ENCODE data around the gene STEAP1B. TPM values are rescaled to one million over a fixed set of nuclear protein-coding genes. Genes with fewer than 3 reads are reported as not detected.
"Not testable (repeated sequence)": the region's sequence is repeated elsewhere in the genome, so short reads cannot be mapped to it uniquely, and the experiment has no call there.

The STEAP1B gene
- total RNA-seq, 1 experiment from 2014 or later = 3.2 TPM

GRCh38 chr7:22496296-22496888 lies 3.6 kb downstream of the STEAP1B start:
- not testable (repeated sequence) for H3K27ac Mint-ChIP-seq; H3K79me2 ChIP-seq (ENCODE audit: insufficient read depth, low read length); H2BK120ac ChIP-seq (ENCODE audit: low read depth, low read length, poor library complexity, severe bottlenecking); H2BK15ac ChIP-seq (ENCODE audit: low read depth, low read length); H3K4me2 ChIP-seq (ENCODE audit: insufficient read depth, insufficient read length, low read length); H4K8ac ChIP-seq (replicated peaks; ENCODE audit: insufficient read length, low read depth, low read length); H3K27me3 ChIP-seq (ENCODE audit: insufficient read depth, low read length); H2BK12ac ChIP-seq (ENCODE audit: insufficient read length, low read depth, low read length); H3K27ac ChIP-seq (ENCODE audit: insufficient read length, low read depth, low read length); H3K4me3 Mint-ChIP-seq; H3K9me3 Mint-ChIP-seq; H4K5ac ChIP-seq (ENCODE audit: insufficient read length, low read depth, low read length); H3K23ac ChIP-seq (ENCODE audit: insufficient read length, low read depth, low read length); H3K79me1 ChIP-seq (ENCODE audit: insufficient read depth, low read depth, low read length, poor library complexity, severe bottlenecking); H3K14ac ChIP-seq (ENCODE audit: insufficient read depth, low read length); DNase-seq; H3K9me3 ChIP-seq (ENCODE audit: control insufficient read depth, low read depth, low read length); H3K56ac ChIP-seq (ENCODE audit: insufficient read length, low read depth, low read length); H2BK5ac ChIP-seq (ENCODE audit: insufficient read length, low read length); H3K9ac ChIP-seq (ENCODE audit: extremely low read depth, insufficient read length, low read length); H3K4ac ChIP-seq (ENCODE audit: low read depth, low read length); H3K36me3 Mint-ChIP-seq (ENCODE audit: insufficient read depth in 1 of 3, low read depth in 3 of 3); H4K20me1 ChIP-seq (ENCODE audit: control insufficient read depth, insufficient read depth, insufficient read length); H2AFZ ChIP-seq (ENCODE audit: low read length); H3T11ph ChIP-seq (ENCODE audit: low read length); H2AK5ac ChIP-seq (ENCODE audit: insufficient read length, low read length); H4K91ac ChIP-seq (ENCODE audit: insufficient read length, low read depth, low read length); H3K4me1 ChIP-seq (ENCODE audit: insufficient read depth, low read length); H2BK20ac ChIP-seq (ENCODE audit: low read depth, low read length, poor library complexity, severe bottlenecking); H3K23me2 ChIP-seq (ENCODE audit: insufficient read length, low read depth, low read length, poor library complexity, severe bottlenecking); H3K18ac ChIP-seq (ENCODE audit: insufficient read length, low read depth, low read length)
- Mint-ChIP-seq H3K4me1 (peaks cover 6 to 17% of the 10 kb centered on the region in 2 experiments; a peak in 3 of 4 replicates), H3K27me3 (ENCODE audit: low read depth) (peaks cover 19% of the 10 kb centered on the region)
- no CpG with 5 or more reads among the region's 6 CpGs for WGBS (ENCODE audit: extremely low coverage, insufficient read length, low lambda C conversion rate)

DNA sequence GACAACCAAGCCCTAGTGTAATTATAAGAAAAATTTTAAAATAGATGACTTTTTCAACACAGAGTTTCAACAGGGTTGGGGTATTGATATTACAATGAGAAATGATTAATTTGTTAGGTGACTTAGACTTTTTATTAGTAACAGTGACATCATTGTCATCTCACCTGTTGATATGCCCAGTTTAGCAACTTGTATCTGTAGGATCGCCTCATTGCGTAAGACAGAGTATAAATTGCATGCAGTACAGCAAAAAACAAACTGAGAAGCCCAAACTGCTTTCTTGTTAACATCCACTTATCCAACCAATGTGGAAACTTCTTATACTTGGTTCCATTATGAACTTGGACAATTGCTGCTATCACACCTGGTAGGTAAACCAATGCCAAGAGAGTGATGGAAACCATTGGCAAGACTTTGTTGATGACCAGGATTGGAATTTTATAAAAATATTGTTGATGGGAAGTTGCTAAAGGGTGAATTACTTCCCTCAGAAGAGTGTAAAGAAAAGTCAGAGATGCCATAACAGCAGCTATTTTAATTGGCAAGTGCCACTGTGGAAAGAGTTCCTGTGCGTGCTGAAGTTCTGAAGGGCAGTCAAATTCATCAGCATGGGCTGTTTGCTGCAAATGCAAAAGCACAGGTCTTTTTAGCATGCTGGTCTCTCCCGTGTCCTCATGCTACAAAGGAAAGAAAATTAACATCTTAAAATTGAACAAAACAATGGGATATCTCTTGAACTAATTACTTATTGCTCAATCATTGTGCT lies 6.6 kb downstream of the STEAP1B start:
- H3K23me2 ChIP-seq (ENCODE audit: insufficient read length, low read depth, low read length, poor library complexity, severe bottlenecking); H2BK5ac ChIP-seq (ENCODE audit: insufficient read length, low read length); H3K9me3 Mint-ChIP-seq; H4K8ac ChIP-seq (replicated peaks; ENCODE audit: insufficient read length, low read depth, low read length); H3K56ac ChIP-seq (ENCODE audit: insufficient read length, low read depth, low read length); H2AK5ac ChIP-seq (ENCODE audit: insufficient read length, low read length); H4K91ac ChIP-seq (ENCODE audit: insufficient read length, low read depth, low read length); H4K20me1 ChIP-seq (ENCODE audit: control insufficient read depth, insufficient read depth, insufficient read length); H3K79me2 ChIP-seq (ENCODE audit: insufficient read depth, low read length); H3K14ac ChIP-seq (ENCODE audit: insufficient read depth, low read length); H3K27ac ChIP-seq (ENCODE audit: insufficient read length, low read depth, low read length); H3K27me3 Mint-ChIP-seq (ENCODE audit: low read depth); H3K4ac ChIP-seq (ENCODE audit: low read depth, low read length); H2BK12ac ChIP-seq (ENCODE audit: insufficient read length, low read depth, low read length); H3K36me3 Mint-ChIP-seq (ENCODE audit: insufficient read depth in 1 of 3, low read depth in 3 of 3); H3K4me2 ChIP-seq (ENCODE audit: insufficient read depth, insufficient read length, low read length); H3K79me1 ChIP-seq (ENCODE audit: insufficient read depth, low read depth, low read length, poor library complexity, severe bottlenecking); H3K4me1 ChIP-seq (ENCODE audit: insufficient read depth, low read length); H3K27ac Mint-ChIP-seq; H2AFZ ChIP-seq (ENCODE audit: low read length); H2BK120ac ChIP-seq (ENCODE audit: low read depth, low read length, poor library complexity, severe bottlenecking); H3K27me3 ChIP-seq (ENCODE audit: insufficient read depth, low read length); DNase-seq; H2BK15ac ChIP-seq (ENCODE audit: low read depth, low read length); H3K18ac ChIP-seq (ENCODE audit: insufficient read length, low read depth, low read length); H3K9me3 ChIP-seq (ENCODE audit: control insufficient read depth, low read depth, low read length); H2BK20ac ChIP-seq (ENCODE audit: low read depth, low read length, poor library complexity, severe bottlenecking); H4K5ac ChIP-seq (ENCODE audit: insufficient read length, low read depth, low read length); H3K23ac ChIP-seq (ENCODE audit: insufficient read length, low read depth, low read length); H3K4me3 Mint-ChIP-seq; H3K9ac ChIP-seq (ENCODE audit: extremely low read depth, insufficient read length, low read length); H3T11ph ChIP-seq (ENCODE audit: low read length): not testable (repeated sequence)
- H3K4me1 Mint-ChIP-seq = peaks cover 5 to 11% of the 10 kb centered on the region in 2 experiments
- no CpG with 5 or more reads among the region's 4 CpGs for WGBS (ENCODE audit: extremely low coverage, insufficient read length, low lambda C conversion rate)
